Measurements from ENCODE around the gene ULK4.
"Not testable (repeated sequence)": the region's sequence is repeated elsewhere in the genome, so short reads cannot be mapped to it uniquely, and the experiment has no call there.

Gene ULK4

DNA sequence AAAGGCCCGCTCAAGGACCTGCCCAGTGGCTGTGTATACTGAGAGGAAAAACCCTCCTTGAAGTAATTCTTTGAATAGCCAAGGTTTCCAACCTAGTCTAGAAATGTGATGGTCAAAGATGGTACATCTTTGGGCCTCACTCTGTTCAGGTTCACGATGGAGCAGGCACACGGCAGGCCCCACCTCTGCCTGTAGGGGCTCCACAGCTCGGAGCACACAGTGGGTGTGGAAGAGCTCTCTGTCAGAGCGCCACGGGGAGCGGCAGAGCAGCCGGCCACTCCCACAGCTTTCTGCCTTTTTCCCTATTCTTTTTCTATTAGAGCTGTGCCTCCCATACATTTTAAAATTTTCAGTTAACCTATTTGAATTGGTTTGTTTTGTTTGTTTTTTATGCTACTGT, 673.1 kb downstream of the ULK4 start:
- no peaks in the 10 kb centered on the region for H4K20me1 ChIP-seq (ENCODE audit: insufficient read depth, low read length, poor library complexity, severe bottlenecking)
- no peaks in the 10 kb centered on the region for H3F3A ChIP-seq (ENCODE audit: low read depth)
- no peak overlapping the region for H3K4me2 ChIP-seq (ENCODE audit: low read depth, low read length, poor library complexity, severe bottlenecking)
- no peak overlapping the region for H3K9ac ChIP-seq (ENCODE audit: low read depth, low read length, poor library complexity, severe bottlenecking)
- no peaks in the 10 kb centered on the region for H3K9me2 ChIP-seq (replicated peaks; ENCODE audit: low read depth, low read length)
- H2AFZ ChIP-seq (ENCODE audit: low read length) = no peak overlapping the region
- H3K4me1 ChIP-seq (ENCODE audit: insufficient read depth, low read length, poor library complexity, severe bottlenecking) = peaks cover 5% of the 10 kb centered on the region
- no peak for TF ChIP-seq EZH2phosphoT487 (IDR thresholded peaks at IDR 0.05; ENCODE audit: borderline replicate concordance)
- TF ChIP-seq, protein P1, sequence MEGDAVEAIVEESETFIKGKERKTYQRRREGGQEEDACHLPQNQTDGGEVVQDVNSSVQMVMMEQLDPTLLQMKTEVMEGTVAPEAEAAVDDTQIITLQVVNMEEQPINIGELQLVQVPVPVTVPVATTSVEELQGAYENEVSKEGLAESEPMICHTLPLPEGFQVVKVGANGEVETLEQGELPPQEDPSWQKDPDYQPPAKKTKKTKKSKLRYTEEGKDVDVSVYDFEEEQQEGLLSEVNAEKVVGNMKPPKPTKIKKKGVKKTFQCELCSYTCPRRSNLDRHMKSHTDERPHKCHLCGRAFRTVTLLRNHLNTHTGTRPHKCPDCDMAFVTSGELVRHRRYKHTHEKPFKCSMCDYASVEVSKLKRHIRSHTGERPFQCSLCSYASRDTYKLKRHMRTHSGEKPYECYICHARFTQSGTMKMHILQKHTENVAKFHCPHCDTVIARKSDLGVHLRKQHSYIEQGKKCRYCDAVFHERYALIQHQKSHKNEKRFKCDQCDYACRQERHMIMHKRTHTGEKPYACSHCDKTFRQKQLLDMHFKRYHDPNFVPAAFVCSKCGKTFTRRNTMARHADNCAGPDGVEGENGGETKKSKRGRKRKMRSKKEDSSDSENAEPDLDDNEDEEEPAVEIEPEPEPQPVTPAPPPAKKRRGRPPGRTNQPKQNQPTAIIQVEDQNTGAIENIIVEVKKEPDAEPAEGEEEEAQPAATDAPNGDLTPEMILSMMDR (conservative IDR thresholded peaks at IDR 0.05; ENCODE audit: low read length) = no peak
- no peaks in the 10 kb centered on the region for H3K36me3 ChIP-seq (ENCODE audit: insufficient read depth, low read length)
- no peaks in the 10 kb centered on the region for H3K27me3 ChIP-seq (ENCODE audit: insufficient read depth, low read length, poor library complexity, severe bottlenecking)
- H3K4me3 ChIP-seq (ENCODE audit: low read length, poor library complexity, severe bottlenecking) = no peak overlapping the region
- no peaks in the 10 kb centered on the region for H3K9me3 ChIP-seq (ENCODE audit: insufficient read depth, low read depth, low read length)
- H3K79me2 ChIP-seq (ENCODE audit: insufficient read depth, low read length) = no peaks in the 10 kb centered on the region

DNA sequence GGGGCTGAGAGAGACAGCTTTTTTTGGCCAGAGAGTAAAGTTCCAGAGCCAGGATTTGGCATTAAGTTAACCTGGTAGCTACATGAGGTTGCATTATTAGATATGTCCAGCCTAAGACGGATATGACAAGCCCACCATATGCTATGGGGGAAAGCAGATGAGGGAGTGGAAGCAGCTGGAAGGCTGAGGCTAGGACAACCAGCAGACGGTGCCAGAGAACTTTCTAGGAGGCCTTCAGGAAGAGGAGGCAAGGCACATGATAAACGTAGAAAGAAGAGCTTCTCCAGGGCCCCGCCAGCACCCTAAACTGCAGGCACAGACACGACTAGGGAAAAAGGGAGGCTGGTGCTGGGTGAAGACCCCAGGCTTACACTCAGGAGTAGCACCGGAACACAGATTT, 675.6 kb downstream of the ULK4 start:
- Histone ChIP-seq H3K4me1 (ENCODE audit: insufficient read depth, low read length, poor library complexity, severe bottlenecking) (peaks cover 5% of the 10 kb centered on the region), H3F3A (ENCODE audit: low read depth) (no peaks in the 10 kb centered on the region), H4K20me1 (ENCODE audit: insufficient read depth, low read length, poor library complexity, severe bottlenecking) (no peaks in the 10 kb centered on the region), H3K4me2 (ENCODE audit: low read depth, low read length, poor library complexity, severe bottlenecking) (no peak overlapping the region), H3K9ac (ENCODE audit: low read depth, low read length, poor library complexity, severe bottlenecking) (no peak overlapping the region), H3K79me2 (ENCODE audit: insufficient read depth, low read length) (no peaks in the 10 kb centered on the region), H3K9me2 (replicated peaks; ENCODE audit: low read depth, low read length) (no peaks in the 10 kb centered on the region), H3K4me3 (ENCODE audit: low read length, poor library complexity, severe bottlenecking) (no peak overlapping the region), H2AFZ (ENCODE audit: low read length) (no peak overlapping the region), H3K27me3 (ENCODE audit: insufficient read depth, low read length, poor library complexity, severe bottlenecking) (no peaks in the 10 kb centered on the region), H3K9me3 (ENCODE audit: insufficient read depth, low read depth, low read length) (no peaks in the 10 kb centered on the region), H3K36me3 (ENCODE audit: insufficient read depth, low read length) (no peaks in the 10 kb centered on the region)
- TF ChIP-seq, protein P1 (conservative IDR thresholded peaks at IDR 0.05; ENCODE audit: low read length) = peak; percentile 23; the same call in 1 of the 2 replicates
- no peak for TF ChIP-seq EZH2phosphoT487 (IDR thresholded peaks at IDR 0.05; ENCODE audit: borderline replicate concordance)

DNA sequence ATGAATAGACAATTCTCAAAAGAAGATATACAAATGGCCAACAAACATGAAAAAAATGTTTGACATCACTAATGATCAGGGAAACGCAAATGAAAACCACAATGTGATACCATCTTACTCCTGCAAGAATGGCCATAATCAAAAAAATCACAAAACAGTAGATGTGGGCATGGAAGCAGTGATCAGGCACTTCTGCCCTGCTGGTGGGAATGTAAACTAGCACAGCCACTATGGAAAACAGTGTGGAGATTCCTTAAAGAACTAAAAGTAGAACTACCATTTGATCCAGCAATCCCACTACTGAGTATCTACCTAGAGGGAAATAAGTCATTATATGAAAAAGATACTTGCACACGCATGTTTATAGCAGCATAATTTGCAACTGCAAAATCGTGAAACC, 677.0 kb downstream of the ULK4 start:
- not testable (repeated sequence) for H2AFZ ChIP-seq (ENCODE audit: low read length); H3K9me3 ChIP-seq (ENCODE audit: insufficient read depth, low read depth, low read length); H3K9me2 ChIP-seq (replicated peaks; ENCODE audit: low read depth, low read length); H3K4me3 ChIP-seq (ENCODE audit: low read length, poor library complexity, severe bottlenecking); H3K27me3 ChIP-seq (ENCODE audit: insufficient read depth, low read length, poor library complexity, severe bottlenecking); H4K20me1 ChIP-seq (ENCODE audit: insufficient read depth, low read length, poor library complexity, severe bottlenecking); H3K36me3 ChIP-seq (ENCODE audit: insufficient read depth, low read length); H3F3A ChIP-seq (ENCODE audit: low read depth); H3K4me1 ChIP-seq (ENCODE audit: insufficient read depth, low read length, poor library complexity, severe bottlenecking); H3K9ac ChIP-seq (ENCODE audit: low read depth, low read length, poor library complexity, severe bottlenecking); H3K4me2 ChIP-seq (ENCODE audit: low read depth, low read length, poor library complexity, severe bottlenecking); H3K79me2 ChIP-seq (ENCODE audit: insufficient read depth, low read length)

DNA sequence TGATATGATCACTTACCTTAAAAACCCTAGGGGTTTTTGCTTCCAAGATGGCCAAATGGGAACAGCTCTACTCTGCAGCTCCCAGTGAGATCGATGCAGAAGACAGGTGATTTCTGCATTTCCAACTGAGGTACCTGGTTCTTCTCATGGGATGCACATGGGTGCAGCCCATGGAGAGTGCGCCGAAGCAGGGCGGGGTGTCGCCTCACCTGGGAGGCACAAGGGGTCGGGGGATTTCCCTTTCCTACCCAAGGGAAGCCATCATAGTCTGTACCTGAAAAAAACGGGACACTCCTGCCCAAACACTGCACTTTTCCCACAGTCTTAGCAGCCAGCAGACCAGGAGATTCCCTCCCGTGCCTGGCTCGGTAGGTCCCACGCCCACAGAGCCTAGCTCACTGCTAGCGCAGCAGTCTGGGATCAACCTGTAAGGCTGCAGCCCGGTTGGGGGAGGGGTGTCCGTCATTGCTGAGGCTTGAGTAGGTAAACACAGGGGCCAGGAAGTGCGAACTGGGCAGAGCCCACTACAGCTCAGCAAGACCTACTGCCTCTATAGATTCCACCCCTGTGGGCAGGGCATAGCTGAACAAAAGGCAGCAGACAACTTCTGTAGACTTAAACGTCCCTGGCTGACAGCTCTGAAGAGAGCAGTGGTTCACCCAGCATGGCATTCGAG, 684.0 kb downstream of the ULK4 start:
- no peak overlapping the region for H2AFZ ChIP-seq (ENCODE audit: low read length)
- no peak for TF ChIP-seq EZH2phosphoT487 (IDR thresholded peaks at IDR 0.05; ENCODE audit: borderline replicate concordance)
- TF ChIP-seq, protein P1 (conservative IDR thresholded peaks at IDR 0.05; ENCODE audit: low read length) = no peak

More for the DNA sequence above, 684.0 kb downstream of the ULK4 start:
- no peak overlapping the region for H3K4me3 ChIP-seq (ENCODE audit: low read length, poor library complexity, severe bottlenecking)
- H3K79me2 ChIP-seq (ENCODE audit: insufficient read depth, low read length) = no peaks in the 10 kb centered on the region
- H3F3A ChIP-seq (ENCODE audit: low read depth) = no peaks in the 10 kb centered on the region
- no peaks in the 10 kb centered on the region for H3K27me3 ChIP-seq (ENCODE audit: insufficient read depth, low read length, poor library complexity, severe bottlenecking)
- H3K36me3 ChIP-seq (ENCODE audit: insufficient read depth, low read length) = no peaks in the 10 kb centered on the region
- H4K20me1 ChIP-seq (ENCODE audit: insufficient read depth, low read length, poor library complexity, severe bottlenecking) = no peaks in the 10 kb centered on the region
- H3K4me1 ChIP-seq (ENCODE audit: insufficient read depth, low read length, poor library complexity, severe bottlenecking) = no peaks in the 10 kb centered on the region
- no peaks in the 10 kb centered on the region for H3K9me2 ChIP-seq (replicated peaks; ENCODE audit: low read depth, low read length)
- H3K9ac ChIP-seq (ENCODE audit: low read depth, low read length, poor library complexity, severe bottlenecking) = no peak overlapping the region
- no peak overlapping the region for H3K4me2 ChIP-seq (ENCODE audit: low read depth, low read length, poor library complexity, severe bottlenecking)
- H3K9me3 ChIP-seq (ENCODE audit: insufficient read depth, low read depth, low read length) = peaks cover 3% of the 10 kb centered on the region; the same call in 1 of the 2 replicates
